ENCODE results near the gene FTL. TPM values are rescaled to one million over a fixed set of nuclear protein-coding genes. Genes with fewer than 3 reads are reported as not detected.

The FTL gene
- total RNA-seq, 1 experiment from 2014 or later = 754 TPM

Other genes with a start within 250 kb of the FTL start
- gene MAMSTR, start 245.6 kb upstream of the FTL start, total RNA-seq (2014; rRNA removed; shearing (Covaris generic)) = 0.34 and 2.9 TPM in 2 replicates
- 0.17 TPM in 1 of 2 replicates, not detected in the other for gene RASIP1, start 224.7 kb upstream of the FTL start, total RNA-seq (2014; rRNA removed; shearing (Covaris generic))
- not detected in 2 replicates for gene IZUMO1, start 218.4 kb upstream of the FTL start, total RNA-seq (2014; rRNA removed; shearing (Covaris generic))
- gene FUT1, start 212.7 kb upstream of the FTL start, total RNA-seq (2014; rRNA removed; shearing (Covaris generic)) = 0.39 TPM in 1 of 2 replicates, not detected in the other
- gene FGF21, start 209.8 kb upstream of the FTL start, total RNA-seq (2014; rRNA removed; shearing (Covaris generic)) = not detected in 2 replicates
- gene BCAT2, start 154.3 kb upstream of the FTL start, total RNA-seq (2014; rRNA removed; shearing (Covaris generic)) = 29.5 and 36.7 TPM in 2 replicates
- 0.69 TPM in 1 of 2 replicates, not detected in the other for gene HSD17B14, start 128.8 kb upstream of the FTL start, total RNA-seq (2014; rRNA removed; shearing (Covaris generic))
- gene PLEKHA4, start 96.7 kb upstream of the FTL start, total RNA-seq (2014; rRNA removed; shearing (Covaris generic)) = 2.1 and 4.5 TPM in 2 replicates
- 50.7 and 56.2 TPM in 2 replicates for gene PPP1R15A, start 92.9 kb upstream of the FTL start, total RNA-seq (2014; rRNA removed; shearing (Covaris generic))
- not detected in 2 replicates for gene TULP2, start 66.6 kb upstream of the FTL start, total RNA-seq (2014; rRNA removed; shearing (Covaris generic))
- gene NUCB1, start 65.0 kb upstream of the FTL start, total RNA-seq (2014; rRNA removed; shearing (Covaris generic)) = 105 and 106 TPM in 2 replicates
- not detected in 2 replicates for gene DHDH, start 31.6 kb upstream of the FTL start, total RNA-seq (2014; rRNA removed; shearing (Covaris generic))
- gene BAX, start 10.4 kb upstream of the FTL start, total RNA-seq (2014; rRNA removed; shearing (Covaris generic)) = 43.7 and 54.2 TPM in 2 replicates
- 19.2 and 36.8 TPM in 2 replicates for gene GYS1, start 28.0 kb downstream of the FTL start, total RNA-seq (2014; rRNA removed; shearing (Covaris generic))
- gene RUVBL2, start 28.6 kb downstream of the FTL start, total RNA-seq (2014; rRNA removed; shearing (Covaris generic)) = 550 and 590 TPM in 2 replicates
- gene LHB, start 51.8 kb downstream of the FTL start, total RNA-seq (2014; rRNA removed; shearing (Covaris generic)) = 0.60 and 4.0 TPM in 2 replicates
- gene CGB3, start 59.0 kb downstream of the FTL start, total RNA-seq (2014; rRNA removed; shearing (Covaris generic)) = 5.3 and 11.9 TPM in 2 replicates
- 2.2 TPM in 1 of 2 replicates, not detected in the other for gene CGB2, start 66.6 kb downstream of the FTL start, total RNA-seq (2014; rRNA removed; shearing (Covaris generic))
- not detected in 2 replicates for gene CGB1, start 71.6 kb downstream of the FTL start, total RNA-seq (2014; rRNA removed; shearing (Covaris generic))
- gene CGB5, start 78.5 kb downstream of the FTL start, total RNA-seq (2014; rRNA removed; shearing (Covaris generic)) = 22.0 and 35.7 TPM in 2 replicates
- gene CGB8, start 83.8 kb downstream of the FTL start, total RNA-seq (2014; rRNA removed; shearing (Covaris generic)) = 27.8 and 31.4 TPM in 2 replicates
- 4.3 and 6.8 TPM in 2 replicates for gene CGB7, start 92.4 kb downstream of the FTL start, total RNA-seq (2014; rRNA removed; shearing (Covaris generic))
- gene NTF4, start 99.5 kb downstream of the FTL start, total RNA-seq (2014; rRNA removed; shearing (Covaris generic)) = not detected in 2 replicates
- not detected in 2 replicates for gene KCNA7, start 107.4 kb downstream of the FTL start, total RNA-seq (2014; rRNA removed; shearing (Covaris generic))
- gene SNRNP70, start 120.1 kb downstream of the FTL start, total RNA-seq (2014; rRNA removed; shearing (Covaris generic)) = 179 and 191 TPM in 2 replicates
- gene LIN7B, start 149.1 kb downstream of the FTL start, total RNA-seq (2014; rRNA removed; shearing (Covaris generic)) = 6.7 and 7.2 TPM in 2 replicates
- gene C19orf73, start 153.8 kb downstream of the FTL start, total RNA-seq (2014; rRNA removed; shearing (Covaris generic)) = 2.3 and 2.6 TPM in 2 replicates
- 5.4 and 10.4 TPM in 2 replicates for gene PPFIA3, start 154.2 kb downstream of the FTL start, total RNA-seq (2014; rRNA removed; shearing (Covaris generic))
- not detected in 2 replicates for gene HRC, start 190.1 kb downstream of the FTL start, total RNA-seq (2014; rRNA removed; shearing (Covaris generic))
- 2.1 and 31.7 TPM in 2 replicates for gene TRPM4, start 192.5 kb downstream of the FTL start, total RNA-seq (2014; rRNA removed; shearing (Covaris generic))